ENCODE results near the gene CAPRIN1.
"Not testable (repeated sequence)": the region's sequence is repeated elsewhere in the genome, so short reads cannot be mapped to it uniquely, and the experiment has no call there.

Gene CAPRIN1

DNA sequence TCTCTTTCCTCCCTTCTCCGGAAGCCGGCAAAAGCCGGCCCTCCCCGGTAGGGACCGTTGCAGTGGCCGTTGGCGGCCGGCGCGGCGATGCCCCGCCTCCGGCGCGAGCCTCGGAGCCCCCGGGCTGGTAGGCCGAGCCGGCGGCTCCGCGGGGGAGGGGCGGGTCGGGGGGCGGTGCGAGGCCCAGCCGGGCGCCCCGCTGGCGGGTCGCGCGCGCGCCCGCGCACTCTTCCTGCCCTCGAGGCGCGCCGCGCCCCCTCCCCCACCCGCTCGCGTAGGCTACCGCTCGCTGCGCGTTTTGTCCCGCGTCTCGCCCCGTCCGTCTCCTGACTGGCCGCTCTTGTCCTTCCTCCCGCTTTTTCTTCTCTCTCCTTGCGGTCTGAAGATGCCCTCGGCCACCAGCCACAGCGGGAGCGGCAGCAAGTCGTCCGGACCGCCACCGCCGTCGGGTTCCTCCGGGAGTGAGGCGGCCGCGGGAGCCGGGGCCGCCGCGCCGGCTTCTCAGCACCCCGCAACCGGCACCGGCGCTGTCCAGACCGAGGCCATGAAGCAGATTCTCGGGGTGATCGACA is 591 bp downstream of the CAPRIN1 start:
- DNase-seq, result no peak

DNA sequence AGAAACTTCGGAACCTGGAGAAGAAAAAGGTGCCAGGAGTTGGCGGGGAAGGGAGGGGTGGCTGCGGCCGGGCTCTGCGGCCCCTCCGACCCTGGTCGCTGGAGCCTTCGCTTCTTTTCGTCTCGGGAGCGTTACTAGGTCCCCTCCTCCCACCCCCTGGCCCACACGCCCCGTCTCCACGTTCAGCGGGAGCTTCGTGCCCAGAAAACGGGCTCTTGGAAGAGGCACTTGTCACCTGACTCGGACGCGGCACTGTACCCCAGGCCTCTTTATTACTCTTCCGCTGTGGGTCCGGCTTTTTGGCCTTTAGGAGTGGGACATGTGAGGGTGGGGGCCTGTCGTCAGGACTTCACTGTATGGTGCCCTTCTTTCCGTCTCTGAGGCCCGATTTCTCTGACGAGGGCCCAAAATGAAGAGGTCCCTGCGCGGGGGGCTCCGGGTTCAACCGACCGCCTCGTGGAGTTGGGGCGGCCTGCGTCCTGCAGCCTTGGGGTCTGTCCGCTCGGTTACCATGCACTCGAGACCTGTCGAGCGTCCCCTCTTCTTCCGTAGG is 1.2 kb downstream of the CAPRIN1 start:
- DNase-seq, result no peak

DNA sequence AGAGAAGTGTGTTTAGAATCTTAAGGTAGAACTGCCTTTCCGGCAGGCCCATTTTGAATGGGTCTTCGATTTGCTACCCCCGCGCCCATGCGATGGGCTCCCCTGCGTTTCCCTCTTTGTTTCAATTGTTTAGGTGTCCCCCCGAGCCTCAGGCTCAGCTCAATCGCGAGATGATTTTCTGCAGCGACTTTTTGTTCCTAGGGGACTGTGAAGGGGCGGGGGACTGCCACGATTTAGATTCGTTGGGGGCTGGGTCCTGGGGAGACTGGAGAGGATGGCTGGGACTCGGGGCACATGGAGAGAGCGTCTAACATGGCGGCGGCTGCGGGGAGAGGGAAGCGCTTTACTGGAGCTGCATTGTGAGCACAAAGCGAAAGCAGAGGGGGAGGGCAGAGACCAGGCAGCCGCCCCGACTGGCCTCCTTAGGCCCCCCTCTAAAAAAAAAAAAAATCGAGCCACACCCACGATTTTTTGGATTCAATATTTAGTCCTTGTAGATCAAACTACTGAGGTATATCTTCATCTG is 1.7 kb downstream of the CAPRIN1 start:
- no peak for DNase-seq

DNA sequence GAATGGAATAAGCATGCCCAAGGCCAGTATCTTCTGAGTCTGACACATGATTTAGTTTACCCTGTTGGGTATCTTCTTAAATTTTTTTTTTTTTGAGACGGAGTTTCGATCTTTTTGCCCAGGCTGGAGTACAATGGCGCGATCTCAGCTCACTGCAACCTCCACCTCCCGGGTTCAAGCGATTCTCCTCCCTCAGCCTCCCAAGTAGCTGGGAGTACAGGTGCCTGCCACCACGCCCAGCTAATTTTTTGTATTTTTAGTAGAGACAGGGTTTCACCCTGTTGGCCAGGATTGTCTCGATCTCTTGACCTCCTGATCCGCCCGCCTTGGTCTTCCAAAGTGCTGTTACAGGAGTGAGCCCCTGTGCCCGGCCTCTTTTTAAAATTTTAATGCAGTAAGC is 2.8 kb downstream of the CAPRIN1 start:
- not testable (repeated sequence) for DNase-seq

DNA sequence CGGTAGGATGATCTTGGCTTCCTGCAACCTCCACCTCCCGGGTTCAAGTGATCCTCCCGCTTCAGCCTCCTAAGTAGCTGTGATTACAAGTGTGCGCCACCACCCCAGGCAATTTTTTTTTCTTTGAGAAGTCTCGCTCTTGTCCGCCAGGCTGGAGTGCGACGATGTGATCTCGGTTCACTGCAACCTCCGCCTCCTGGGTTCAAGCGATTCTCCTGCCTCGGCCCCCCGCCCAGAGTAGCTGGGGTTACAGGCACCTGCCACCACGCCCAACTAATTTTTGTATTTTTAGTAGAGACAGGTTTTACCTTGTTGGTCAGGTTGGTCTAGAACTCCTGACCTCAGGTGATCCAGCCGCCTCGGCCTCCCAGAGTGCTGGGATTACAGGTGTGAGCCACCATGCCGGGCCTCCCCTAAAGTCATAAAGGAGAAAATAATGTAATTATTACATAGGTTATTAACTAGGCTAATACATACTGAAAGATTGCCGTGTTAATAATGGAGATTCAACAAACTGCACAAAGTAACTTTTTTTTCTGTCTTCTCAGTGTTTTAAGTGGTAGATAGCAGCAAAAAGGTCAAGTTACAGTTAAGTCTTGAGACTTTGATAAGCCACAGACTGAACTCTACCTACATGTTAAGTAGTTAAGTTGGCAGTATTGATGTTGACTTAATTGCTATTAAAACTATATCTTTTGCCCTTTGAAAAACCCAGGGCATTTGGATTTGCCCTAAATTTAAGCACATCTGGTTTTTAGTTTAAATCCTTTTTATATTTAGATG is 3.9 kb downstream of the CAPRIN1 start:
- no peak for DNase-seq

DNA sequence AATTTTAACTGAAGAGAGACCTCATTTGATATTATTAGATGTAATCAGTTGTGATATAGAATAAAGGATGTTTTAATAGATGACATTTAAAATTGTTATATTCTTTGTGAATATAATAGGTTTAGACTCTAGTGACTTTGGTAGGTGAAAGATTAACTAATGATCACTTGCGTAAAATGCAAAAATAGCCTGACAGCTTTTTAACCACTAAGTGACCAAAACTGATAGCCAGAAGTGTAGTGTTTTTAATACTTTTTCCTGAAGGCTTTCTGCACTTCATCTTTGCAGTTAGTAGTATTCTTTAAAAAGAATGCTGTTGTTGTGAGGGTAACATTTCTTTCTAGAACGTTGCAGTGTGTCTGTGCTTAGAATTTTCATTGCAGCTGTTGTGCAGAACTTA is 5.1 kb downstream of the CAPRIN1 start:
- DNase-seq, result no peak

DNA sequence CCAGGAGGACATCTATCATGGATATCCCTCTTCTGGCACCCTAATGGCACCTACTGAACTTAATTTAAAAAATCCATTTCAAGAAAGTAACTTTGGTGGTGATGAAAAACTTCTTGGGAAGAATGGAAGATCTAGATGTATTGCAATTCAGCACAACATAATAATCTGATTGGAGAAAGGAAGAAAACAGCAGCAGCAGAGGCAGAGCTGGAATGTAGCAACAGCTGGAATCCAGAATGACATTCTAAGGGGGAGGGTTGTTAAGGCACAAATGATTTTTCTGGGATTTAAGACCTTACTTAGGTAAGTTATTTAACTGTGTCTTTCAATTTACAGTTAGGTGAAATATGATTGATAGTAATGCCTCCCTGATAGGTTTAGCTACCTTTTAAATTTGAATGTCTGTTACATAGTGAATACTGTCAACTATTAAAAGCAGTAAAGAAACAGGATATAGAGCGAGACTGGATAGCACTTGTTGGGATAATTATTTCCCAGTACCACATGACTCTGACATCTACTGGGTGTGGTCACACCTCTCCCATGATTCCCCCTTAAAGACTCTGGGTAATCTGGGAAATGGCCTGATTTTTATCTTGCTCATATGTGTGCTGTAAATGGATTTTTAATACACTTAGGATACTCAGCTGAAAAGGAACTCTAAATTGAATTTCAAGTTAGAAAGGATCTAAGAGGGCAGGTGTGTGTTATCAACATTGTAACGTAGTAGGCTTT is 11.7 kb downstream of the CAPRIN1 start:
- DNase-seq, result no peak

DNA sequence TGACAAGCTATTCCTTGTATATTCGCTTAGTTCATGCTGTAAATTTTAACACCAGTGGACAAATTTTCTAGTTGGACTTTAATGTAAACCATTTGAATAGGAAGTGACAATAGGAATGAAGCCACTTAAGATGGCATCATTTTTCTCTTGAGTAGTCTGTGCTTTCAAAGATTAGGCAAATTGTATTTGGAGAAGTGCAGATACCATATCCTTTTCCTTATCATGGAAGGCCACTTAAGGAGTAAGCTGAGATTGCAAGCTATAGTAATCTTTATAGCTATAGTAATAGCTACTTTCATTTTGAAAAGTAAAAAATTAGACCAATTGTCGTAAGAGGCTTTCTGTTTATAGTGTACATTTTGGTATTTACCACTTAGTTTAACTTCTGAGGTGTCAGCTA is 12.8 kb downstream of the CAPRIN1 start:
- no peak for DNase-seq

DNA sequence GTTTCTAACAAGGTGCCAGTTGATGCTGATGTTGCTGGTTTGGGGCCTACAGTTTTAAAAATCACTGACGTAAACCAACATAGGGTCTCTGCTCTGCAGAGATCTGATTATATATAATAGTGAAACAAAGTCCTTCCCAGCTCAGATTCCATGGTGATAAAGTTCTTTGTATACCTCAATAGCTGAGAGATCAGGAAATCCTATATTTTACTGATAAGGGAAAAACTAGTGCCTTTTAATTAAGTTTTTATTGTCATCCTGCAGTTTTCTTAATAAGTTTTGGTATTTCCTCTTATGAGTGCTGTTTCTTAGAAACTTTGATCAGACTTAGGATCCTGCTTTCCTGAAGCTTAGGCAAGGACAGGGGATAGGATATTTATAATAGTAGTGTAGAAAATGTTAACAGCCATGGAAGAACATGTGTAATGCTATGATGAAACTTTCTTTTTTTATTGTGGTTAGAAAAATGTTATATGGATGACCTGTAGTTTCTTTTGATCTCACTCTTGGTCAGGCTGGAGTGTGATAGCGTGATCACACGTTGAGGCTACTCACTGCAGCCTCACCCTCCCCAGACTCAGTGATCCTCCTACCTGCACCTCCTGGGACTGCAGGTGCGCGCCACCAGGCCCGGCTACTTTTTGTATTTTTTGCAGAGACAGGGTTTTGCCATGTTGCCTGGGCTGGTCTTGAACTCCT is 14.1 kb downstream of the CAPRIN1 start:
- DNase-seq, result no peak

DNA sequence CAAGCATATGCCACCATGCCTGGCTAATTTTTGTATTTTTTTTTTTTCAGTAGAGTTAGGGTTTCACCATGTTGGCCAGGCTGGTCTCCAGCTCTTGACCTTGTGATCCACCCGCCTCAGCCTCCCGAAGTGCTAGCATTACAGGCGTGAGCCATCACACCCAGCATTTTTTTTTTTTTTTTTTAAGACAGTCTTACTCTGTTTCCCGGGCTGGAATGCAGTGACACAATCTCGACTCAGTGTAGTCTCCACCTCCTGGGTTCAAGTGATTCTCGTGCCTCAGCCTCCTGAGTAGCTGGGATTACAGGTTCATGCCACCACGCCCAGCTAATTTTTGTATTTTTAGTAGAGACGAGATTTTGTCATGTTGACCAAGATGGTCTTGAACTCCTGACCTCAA is 15.2 kb downstream of the CAPRIN1 start:
- not testable (repeated sequence) for DNase-seq

DNA sequence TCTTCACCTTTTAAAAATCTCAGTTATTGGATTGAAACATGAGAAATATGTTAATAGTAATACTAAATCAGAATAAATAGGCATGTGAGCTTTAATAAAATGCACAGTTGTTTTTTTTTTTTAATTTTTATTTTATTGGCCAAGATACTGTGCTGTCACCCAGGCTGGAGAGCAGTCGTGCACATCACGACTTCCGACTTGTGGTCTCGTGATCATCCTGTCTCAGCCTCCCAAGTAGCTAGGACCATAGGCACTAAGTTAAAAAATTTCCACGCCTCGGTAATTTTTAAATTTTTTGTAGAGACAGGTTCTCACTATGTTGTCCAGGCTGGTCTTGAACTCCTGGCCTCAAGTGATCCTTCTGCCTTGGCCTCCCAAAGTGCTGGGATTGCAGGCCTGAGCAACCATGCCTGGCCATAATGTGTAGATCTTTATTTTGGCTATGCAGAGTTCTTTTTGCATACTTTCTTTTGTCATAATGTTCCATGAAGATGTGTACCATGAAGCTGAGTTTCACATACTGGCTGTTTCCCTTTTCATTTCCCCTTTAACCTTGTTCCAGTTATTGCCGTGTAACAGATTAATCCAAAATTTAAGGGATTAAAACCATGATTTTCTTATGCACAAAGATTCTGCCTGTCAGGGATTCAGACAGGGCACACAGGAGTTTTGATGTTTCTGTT is 16.0 kb downstream of the CAPRIN1 start:
- no peak for DNase-seq

DNA sequence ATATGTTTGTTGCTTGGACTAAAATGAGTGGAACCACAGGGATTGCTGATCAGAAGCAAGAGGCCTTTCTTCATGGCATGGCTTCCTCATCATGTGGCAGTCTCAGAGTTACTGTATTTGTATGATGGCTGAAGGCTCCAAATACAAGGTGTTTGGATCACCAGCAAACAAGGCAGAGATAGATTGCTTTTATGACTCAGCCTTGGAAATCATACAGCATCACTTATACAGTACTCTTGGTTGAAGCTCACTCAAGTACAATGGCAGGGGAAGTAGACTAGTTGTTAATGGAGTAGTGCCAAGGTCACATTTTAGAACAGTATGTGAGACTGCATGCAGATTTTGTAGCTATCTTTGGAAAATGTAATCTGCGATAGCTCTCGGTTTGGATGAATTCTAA is 16.6 kb downstream of the CAPRIN1 start:
- DNase-seq, result no peak

DNA sequence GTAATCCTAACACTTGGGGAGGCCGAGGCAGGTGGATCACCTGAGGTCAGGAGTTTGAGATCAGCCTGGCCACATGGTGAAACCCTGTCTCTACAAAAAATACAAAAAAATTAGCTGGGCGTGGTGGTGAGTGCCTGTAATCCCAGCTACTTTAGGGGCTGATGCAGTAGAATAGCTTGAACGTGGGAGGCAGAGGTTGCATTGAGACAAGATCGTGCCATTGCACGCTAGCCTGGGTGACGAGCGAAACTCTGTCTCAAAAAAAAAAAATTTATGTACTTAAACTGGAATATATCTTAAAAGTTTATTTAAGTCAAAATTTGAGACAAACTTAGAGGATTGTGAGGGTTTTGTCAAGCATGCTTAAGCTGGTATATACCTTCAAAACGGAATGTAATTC is 19.8 kb downstream of the CAPRIN1 start:
- not testable (repeated sequence) for DNase-seq

DNA sequence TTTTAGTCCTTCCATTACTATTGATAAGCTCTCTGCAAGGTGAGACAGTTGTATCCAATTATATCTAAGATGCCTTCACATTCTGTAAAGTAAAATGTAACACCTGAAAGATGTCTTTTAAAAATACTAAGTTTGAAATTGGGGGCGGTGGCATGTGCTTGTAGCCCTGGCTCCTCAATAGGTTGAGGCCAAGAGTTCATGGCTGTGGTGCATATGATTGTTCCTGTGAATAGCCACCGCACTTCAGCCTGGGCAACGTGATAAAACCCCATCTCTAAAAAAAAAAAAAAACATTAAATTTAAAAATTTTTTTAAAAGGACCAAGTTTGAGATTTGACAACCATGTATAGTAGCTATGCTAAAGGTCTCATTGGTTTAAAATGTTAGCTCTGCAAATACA is 20.5 kb downstream of the CAPRIN1 start:
- no peak for DNase-seq

DNA sequence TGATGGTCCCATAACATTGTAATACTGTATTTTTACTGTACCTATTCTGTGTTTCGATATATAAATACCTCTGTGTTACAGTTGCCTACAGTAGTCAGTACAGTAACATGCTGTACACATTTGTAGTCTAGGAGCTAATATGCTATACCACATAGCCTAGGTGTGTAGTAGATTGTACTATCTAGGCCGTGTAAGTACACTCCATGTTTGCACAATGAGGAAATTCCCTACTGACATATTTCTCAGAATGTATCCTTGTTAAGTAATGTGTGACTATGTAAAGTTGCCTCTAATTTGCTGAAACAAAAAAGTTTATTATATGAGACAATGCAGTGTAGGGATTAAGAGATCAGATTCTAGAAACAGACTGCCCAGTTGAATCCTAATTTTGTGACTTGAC is 21.3 kb downstream of the CAPRIN1 start:
- no peak for DNase-seq

DNA sequence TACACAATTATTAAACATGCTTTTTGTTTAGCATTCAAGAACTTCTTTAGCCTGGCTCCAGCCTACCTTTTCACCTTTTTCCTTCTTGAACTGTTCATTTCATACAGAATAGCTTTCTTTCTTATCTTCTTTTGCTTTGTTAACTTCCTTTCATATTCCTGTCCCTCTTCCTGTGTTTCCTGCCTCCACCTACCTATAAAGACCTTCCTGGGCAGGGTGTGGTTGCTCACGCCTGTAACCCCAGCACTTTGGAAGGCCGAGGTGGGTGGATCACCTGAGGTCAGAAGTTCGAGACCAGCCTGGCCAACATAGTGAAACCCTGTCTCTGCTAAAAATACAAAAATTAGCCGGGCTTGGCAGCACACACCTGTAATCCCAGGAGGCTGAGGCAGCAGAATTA is 22.9 kb downstream of the CAPRIN1 start:
- DNase-seq, result no peak

DNA sequence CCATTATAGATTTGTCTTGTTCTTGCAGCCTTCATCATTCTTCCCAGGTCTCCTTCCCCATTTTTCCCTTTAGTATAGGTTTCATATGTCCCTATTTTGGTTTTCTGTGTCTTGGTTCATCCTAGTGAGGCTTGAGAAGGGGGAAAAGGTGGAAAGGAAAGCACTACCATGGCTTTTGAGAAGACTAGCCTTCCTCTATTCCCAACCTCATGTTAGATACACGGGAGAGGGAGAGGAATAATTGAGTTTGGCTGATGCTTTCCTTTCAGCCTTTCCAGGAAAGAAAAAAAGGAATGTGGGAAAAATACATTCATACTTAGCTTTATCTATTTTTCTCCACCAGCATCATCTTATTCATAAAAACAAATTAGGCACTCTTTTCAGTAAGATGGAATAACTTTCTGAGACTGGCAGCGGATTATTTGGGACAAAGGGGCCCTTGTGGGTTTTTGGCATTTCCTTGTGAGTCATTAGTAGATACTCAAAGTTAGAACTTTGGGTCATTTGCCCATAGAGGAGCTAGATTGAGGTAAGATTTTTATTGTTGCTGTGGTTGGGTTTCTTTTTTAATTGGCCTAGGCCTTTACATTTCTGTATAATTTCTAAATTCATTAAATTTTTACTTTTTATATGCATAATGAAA is 23.8 kb downstream of the CAPRIN1 start:
- no peak for DNase-seq

DNA sequence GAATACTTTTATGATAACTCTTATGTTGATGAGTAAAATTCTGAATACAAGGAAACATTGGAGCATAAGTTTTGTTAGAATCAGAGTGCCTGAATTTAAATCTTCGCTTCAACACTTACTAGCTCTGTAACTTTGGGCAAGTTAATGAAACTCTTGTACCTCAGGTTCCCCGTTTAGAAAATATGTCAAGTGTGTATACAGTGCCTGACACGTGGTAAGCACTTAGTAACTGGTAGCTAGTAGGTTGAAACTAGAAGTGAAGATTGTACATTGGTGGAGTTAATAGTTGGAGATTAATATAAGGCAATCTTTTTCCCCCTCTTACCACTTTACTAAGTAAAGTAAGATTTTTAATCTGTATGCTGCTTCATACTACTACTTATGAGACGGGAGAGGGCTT is 29.1 kb downstream of the CAPRIN1 start:
- no peak for DNase-seq

DNA sequence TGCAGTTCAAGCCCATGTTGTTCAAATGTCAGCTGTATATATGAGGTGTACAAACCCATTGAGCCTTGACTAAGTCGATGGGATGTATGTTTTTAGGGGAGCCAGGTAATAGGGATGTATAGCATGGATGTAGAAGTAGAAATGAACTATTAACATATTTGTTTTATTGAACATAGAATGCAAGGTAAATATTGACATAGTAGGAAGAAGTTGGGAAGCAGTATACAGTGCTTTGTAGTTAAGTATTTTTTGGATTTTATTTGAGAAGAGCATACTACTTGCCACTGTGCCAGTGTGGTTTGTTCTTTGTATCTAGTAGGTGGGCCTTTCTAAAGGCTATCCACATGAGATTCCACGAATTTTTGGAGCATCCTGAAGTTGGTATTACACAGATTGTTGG is 33.1 kb downstream of the CAPRIN1 start:
- no peak for DNase-seq

DNA sequence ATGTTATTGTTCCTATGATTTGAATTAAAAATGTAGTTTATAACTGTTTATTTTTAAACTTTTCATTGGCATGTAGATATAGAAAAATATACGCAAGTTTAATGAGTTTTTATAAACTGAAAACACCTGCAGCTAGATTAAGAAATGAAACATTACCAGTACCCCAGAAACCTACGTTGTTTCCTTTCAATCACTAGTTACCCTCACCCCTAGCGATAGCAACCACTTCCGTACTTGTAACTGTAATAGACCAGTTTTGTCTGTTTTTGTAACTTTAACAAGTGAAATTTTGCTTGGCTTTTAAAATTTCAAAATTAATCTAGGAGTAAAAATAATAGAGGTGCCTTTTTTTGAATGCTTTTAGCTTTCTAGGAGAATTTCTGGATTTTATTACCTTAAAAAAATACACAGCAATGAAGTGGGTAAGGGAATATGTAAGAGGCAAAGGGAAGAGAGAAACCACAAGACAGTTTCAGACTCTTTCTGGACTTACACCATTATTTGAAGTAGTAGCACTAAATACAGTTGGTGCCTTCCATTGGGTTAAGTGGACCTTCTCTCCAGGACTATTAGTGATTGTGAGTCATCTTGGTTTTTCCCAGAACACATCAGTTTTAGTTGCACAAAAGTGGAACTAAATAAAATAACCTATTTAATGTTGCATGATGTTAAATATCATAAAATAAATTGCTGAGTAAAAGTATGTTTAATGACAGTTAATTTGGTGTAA is 35.2 kb downstream of the CAPRIN1 start:
- no peak for DNase-seq

DNA sequence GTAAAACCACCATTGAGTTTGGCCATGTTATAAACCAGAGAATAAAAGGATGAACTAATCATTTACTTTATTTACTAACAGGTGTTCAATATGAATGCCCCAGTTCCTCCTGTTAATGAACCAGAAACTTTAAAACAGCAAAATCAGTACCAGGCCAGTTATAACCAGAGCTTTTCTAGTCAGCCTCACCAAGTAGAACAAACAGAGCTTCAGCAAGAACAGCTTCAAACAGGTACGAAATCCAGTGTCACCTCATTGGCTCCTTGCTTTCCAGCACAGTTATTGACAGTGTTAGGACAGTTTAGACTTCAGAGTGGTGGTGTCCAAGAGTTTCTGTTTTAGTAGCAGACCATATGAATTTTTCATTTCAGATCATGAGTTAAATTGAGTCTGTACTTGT is 40.3 kb downstream of the CAPRIN1 start:
- no peak for DNase-seq

All from NCI-H1436 treated with DMSO at 0.1 percent for 48 hours (cell line).